Stimulated activated CD4-positive, alpha-beta T cell treated with anti-CD3 and anti-CD28 coated beads, Interleukin-1b, Interleukin-23, amount 100 ng/mL, for 1 hour (primary cell): ENCODE results near the gene TNFSF11.
"Not testable (repeated sequence)": the region's sequence is repeated elsewhere in the genome, so short reads cannot be mapped to it uniquely, and the experiment has no call there.

Experiments used
- DNase-seq, 2 donors: peaks; one replicate each; pipeline ENCODE4 v3.0.0-alpha.2; 2020; ENCODE audit warnings: low read depth in 2 of 2

TNFSF11 gene

DNA sequence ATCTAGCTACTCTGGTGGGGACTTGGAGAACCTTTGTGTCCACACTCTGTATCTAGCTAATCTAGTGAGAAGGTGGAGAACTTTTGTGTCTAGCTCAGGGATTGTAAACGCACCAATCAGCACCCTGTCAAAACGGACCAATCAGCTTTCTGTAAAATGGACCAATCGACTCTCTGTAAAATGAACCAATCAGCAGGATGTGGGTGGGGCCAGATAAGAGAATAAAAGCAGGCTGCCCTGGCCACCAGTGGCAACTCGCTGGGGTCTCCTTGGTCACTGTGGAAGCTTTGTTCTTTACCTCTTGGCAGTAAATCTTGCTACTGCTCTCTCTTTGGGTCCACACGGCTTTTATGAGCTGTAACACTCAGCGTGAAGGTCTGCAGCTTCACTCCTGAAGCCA is 13.6 kb upstream of the TNFSF11 start:
- DNase-seq, result not testable (repeated sequence)

DNA sequence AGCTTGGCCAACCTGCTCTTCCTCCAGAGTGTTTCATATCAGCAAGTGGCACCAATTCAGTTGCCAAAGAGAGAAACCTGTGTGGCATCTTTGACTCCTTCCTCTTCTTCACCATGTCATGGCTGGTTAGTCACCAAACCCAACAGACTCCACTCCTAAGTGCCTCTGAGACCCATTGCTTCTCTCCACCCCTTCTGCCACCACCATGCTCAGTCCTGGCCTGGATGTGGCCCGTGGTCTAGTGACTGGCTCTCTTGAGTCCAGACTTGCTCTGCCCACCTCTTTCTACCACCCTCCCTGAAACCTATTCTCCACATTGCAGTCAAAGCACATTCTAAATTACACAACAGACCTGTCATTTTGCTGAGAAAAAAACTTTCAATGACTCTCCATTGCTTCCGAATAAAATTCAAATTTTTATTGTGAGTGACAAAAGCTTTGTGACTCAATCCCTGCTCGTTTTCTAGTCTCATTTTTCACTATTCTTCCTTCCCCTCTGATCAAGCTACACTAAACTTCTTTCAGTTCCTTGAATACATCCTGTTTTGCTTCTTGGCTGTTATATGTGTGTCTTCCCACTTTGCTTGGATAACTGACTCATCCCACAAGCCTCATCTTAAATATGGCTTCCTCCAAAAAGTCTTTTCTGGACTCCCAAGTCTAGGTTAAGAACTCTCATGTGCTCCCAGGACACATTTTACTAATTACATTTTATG is 12.0 kb upstream of the TNFSF11 start:
- DNase-seq, result no peak

DNA sequence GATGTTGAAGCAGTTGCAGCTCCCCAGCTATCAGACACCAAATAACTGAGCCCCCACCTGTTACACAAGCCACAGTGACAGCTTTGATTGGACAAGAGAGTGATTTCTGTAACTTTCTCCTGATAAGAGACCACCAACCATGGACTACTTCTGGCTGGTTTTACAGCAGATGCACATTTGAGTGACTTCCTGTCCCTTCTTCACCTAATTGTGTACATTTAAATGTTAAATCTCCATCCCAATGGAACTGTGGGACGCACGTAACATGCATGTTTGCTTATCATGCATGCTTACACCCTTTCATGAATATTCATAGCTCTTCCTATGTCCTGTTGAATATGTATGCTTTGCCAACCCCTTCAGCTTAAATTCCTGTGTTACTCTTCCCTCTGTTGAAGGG is 6.0 kb upstream of the TNFSF11 start:
- no peak for DNase-seq

DNA sequence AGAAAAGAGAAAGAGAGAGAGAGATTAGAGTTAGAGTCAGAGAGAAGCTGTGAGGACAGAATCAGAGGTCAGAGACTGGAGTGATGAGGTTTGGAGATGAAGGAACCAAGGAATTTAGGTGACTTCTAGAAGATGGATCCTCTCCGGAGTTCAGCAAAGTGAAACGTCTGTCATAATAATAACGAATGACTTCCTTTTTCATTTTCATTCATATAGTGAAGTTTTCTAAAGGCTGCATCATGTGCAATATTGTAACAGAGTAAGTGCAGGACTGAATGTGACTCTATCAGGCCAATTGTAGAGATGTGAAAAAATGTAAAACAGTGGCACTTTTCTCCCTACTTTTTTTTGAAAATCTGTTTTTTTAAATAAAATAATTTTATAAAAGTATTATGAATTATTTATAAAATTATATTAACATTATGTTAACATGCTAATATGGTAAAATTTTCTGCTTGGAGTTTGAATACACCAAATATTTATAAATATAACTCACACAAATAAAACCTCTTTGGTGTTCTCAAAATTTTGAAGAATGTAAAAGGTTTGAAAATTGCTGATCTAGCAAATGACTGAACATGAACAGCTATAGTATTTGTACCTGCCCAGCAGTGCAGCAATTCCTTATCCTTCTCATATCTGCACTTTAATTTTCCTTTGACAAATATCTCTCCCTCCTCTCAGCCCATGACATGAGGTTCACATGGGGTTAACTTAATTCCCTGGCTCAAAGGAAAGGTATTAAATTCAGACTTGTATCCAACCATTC is 4.2 kb upstream of the TNFSF11 start:
- no peak for DNase-seq

DNA sequence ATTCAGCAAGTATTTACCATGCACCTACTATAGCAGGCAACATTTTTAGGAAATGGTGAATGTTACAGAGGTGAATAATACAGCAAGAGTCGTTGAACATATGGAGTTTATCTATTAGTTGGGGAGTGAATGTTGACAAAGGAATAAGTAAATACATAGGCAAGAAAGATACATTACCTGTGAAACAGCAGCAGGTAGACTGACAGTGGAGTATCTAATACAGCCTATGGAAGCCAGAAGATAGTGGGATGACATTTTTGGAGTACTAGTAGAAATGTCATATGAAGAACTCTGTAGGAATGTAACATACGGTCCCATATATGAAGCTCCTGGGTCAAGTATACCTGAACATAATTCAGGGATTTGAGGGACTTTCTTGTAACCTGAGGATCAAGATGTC is 2.1 kb upstream of the TNFSF11 start:
- DNase-seq, result no peak

DNA sequence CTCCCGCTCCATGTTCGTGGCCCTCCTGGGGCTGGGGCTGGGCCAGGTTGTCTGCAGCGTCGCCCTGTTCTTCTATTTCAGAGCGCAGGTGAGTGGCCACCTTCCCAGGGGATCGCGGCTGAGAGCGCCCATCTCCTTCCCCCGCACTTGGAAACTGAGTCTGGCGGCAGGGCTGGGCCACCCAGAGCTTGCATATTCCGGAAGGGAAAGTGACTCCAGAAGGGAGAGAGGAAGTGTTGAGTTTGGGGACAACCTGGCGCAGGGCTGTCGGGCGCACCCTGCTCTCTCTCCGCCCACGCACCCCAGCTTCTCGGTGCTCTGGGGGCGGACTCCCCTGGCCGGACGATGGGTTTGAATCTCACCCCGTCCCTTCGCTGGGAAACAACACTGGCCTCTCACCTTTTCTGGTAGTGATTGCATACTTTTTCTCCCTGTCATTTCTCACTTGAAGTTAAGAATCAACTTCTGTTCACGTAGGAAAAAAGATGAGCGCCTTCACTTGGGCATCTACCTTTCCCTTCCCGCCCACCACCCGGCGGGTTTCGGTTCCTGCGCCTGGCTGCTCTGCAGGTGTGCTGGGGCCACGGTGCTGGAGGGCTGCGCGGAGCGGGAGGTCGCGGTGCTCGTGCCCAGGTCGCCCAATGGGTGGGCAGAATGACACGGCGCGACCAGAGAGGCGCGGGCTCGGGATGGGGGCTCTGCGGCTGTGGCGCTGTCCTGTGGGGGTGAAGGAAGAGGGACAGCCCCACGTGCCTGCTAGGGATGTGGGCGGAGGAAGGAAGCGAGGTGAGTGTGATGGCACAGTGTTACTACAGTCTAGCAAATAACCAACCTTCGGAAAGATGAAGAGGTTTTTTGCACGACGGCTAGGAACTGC is 721 bp downstream of the TNFSF11 start:
- DNase-seq, result peak in 1 of 2 donors; percentile 46

DNA sequence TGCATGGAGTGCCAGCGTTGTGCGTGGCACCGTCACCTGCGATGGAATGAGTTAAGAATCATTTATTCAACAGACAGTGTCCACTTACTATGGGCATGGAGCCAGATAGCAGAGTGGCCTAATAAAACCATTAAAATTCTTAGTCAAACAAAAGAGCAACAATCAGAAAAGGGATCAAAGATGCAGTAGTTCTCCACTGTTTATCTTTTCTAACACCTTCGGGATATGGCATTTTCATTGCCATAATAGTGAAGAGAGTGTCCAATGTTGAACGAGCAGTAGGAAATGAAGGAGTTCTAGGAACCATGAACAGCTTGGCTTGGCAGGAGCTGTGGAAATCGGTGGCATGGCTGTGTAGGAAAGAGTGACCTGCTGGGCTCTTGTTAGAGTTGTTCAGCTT is 2.0 kb downstream of the TNFSF11 start:
- DNase-seq, result no peak

DNA sequence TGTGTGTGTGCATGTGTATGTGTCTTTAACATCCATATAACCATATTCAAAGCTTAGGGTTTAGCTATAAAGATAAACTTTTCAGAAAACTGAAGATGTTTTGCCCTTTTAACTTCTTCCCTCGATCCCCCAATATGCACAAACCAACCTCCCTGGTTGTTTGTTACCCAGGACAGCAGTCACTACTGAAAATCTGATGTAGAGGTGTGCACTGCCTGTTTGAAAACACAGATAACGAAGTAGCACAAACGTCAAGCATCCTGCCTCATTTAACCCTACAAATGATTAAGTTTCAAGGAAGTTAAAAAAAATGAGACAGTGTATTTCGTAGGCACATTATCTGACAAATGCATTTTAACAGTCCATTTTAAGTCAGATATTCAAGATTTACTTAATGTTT is 3.6 kb downstream of the TNFSF11 start:
- DNase-seq, result no peak

DNA sequence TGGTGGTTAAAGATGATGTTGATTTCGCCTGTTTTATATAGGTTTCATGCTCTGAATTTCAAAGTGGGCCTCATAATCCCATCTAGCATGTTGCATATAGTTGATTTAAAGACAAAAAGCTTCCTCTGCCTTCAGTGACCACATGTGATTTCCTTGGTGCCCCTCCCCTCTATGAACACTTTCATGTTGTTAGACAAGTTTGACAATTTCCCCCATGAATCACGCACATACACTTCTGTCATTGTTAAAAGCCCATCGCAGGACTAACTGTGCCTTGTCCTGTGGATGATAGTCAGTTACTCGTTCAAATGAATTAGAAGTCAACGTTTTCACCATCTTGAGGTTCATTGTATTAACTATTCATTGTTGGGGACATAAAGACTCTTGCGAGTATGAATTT is 6.7 kb downstream of the TNFSF11 start:
- DNase-seq, result no peak

DNA sequence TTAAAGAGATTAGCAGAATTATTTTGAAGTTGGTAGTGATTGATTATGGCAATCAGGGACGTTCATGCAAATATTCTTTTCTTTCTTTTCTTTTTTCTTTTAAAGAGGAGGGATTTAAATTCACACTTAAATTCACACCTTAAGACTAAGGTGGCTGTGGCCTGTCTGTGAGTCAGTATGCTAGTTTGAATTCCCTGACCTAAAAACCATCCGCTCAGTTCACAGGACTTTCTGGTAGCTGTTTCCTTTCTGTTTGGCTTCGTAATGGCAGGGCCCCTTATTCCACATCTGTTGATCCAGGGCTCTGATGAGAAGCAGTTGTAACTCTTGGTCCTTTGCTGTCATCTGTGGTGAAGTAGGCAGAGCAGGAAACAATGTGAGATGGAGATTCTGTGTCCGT is 7.5 kb downstream of the TNFSF11 start:
- no peak for DNase-seq

DNA sequence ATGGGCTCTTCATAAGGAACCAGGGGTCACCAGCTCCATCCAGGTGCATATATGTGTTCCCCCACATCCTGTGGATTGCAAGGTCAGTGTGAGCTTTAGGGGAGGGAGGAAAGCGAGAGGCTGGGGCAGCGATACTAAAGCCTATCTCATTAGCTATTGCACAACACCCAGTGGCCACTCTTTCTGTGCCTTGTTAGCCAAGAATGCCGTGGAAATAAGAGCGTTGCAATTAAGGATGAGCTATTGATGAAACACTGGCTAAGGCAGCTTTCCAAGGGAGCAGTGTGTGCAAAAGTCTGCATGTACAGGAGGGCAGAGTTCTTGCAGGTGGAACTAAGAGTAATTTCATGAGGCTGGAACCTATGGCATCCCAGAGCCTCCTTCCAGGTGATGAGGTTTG is 17.6 kb downstream of the TNFSF11 start:
- no peak for DNase-seq

DNA sequence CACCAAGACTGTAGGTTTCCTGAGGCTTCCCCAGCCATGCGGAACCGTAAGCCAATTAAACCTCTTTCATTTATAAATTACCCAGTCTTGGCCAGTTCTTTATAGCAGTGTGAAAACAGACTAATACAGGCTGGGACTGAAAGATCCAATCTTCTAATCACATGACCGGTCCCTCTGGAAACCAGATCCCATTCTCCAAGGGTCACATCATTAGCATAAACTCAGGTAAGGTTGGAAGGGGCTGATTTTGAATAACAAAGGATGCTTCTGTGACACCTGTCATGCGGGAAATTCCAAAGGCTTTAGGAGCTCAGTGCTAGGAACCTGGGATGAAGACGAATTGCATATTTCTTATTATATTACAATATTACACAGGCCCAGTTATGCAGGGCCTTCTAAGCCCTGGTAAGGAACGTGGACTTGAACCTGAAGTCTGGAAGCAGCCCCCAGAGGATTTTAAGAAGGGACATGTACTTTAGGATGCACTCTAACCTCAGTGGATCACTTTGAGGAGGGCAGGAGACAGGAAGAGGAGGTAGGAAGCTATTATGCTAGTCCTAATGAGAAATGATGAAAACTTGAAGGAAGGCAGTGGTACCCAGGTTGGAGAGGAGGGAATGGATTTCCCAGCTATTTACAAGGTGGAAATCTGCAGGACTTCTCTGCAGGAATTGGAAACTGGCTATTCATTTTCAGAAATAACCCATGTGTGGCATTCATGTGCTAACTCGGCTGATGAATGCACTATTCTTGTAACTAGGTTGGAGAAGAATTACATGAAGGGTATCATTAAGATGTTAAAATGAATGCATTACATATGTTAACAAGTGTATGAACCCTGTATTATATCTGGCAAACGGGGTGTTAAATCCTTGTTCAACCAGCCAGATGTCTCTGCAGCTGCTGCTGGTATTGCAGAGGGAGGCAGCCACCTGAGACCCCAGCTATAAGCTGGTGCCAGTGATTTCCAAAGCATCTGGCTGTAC is 19.3 kb downstream of the TNFSF11 start:
- DNase-seq, result no peak

DNA sequence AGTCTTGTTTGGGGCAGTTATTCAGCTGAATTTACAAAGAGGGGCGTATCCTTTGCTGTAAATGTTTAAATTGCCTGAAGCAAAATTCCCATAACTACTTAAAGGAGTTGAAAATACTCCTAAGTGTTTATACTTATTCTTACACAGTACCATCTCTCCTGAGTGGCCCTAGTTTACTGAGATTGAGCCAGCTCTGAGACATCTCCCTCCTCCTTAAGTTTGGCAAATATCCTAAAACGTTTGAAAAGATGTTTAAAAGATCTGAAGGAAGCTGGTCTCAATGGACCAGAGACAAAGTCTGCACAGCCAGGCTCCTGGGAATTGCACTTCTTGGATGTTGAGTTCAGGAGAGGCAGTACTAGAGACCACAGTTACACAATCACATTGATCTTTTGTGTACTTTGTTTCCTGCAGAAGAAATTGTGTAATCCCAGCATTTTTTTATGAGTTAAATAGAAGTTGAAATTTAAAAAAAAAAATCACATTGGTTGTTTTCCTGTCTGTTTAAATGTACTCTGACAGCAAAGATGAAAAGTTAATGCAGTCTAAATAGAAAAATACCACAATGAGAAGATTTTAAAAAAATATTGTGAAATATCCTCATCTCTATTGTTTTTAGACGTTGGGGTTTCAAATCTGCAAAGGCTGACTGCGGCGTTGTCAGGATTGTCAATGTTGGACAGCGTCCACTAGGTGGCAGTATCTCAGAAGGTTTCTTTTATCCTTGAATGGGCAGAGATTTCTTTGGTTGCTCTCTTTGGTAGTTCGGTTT is 20.7 kb downstream of the TNFSF11 start:
- DNase-seq, result no peak

DNA sequence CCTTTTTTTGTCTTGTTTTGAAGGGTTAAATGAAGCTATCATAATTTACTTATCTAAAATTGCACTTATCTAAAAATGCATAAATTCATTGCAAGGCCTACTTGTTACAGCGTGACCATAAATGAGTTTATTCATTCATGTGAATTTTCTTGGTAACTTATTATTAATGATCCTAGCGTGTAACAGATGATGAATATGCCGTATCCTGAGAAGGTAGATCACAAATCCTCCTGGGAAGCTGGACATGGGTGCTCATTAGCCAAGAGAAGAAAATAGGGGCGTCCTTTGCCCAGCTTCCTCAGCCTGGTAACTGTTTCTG is 21.3 kb downstream of the TNFSF11 start:
- no peak for DNase-seq

DNA sequence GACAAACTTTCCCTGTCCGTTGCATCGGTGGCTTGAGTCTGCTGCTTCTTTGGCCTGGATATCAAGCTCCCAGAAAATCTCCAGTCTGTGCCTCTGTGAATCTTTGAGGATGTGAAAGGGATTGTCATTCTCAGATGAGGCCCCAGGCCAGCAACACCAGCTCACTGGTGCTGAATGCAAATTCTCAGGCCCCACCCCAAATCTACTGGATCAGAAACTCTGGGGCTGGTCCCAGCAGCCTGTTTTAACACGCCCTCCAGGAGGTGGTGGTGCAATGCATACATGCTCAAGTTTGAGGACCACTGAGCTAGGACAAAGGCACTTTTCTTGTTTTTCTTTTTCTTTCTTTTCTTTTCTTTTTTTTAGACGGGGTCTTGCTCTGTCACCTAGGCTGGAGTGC is 23.6 kb downstream of the TNFSF11 start:
- no peak for DNase-seq

DNA sequence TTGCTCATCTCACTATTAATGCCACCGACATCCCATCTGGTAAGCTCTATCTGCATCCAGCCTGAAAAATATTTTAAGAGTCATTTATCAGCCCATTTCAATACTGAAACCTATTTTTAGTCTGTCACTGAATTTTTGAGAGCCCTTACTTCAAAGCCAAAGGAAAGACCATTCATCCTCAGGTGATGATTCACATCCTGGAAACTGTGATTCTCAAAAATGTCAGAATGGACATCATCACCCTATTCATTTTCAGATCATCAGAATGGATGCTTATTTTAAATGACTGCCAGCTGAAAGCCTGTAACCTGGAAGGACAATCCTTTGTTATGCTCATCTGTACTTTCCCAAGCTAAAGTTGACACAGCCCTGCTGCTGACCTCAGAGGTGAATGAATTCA is 27.0 kb downstream of the TNFSF11 start:
- no peak for DNase-seq

DNA sequence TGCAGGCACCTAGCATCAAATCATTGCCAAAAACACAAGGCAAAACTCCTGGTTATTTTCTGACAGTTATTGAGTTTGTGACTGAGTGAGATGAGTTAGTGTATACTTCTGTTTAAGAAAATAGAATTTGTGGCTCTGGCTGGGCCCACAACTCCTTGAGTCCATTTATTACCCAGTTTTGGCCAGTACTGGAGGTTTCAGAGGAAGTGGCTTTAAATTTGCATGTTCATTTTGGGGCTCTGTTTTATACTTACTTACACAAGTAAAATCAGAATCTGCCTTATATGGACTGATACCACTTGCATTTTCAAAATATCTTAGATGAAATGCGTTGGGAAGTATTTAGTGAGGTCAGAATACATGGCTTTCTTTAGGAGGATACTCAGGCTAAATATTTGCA is 29.0 kb downstream of the TNFSF11 start:
- no peak for DNase-seq

DNA sequence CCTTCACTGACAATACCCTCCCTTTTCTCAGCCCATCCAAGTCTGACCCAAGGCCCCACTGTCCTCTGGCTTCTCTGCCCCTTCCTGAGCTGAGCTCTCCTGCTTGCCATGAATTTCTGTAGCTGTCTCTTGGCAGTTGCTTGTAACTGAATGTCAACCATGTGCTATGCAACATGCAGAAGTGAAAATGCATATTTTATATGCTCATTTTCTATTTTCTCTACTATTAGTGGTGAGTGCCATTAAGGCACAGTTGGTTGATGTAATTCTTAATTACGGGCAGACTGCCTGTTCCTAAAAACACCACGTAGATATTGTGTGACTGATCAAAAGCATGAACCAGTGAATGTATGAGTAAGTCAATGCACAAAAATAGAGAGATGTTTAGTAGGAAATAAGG is 29.6 kb downstream of the TNFSF11 start:
- DNase-seq, result no peak

DNA sequence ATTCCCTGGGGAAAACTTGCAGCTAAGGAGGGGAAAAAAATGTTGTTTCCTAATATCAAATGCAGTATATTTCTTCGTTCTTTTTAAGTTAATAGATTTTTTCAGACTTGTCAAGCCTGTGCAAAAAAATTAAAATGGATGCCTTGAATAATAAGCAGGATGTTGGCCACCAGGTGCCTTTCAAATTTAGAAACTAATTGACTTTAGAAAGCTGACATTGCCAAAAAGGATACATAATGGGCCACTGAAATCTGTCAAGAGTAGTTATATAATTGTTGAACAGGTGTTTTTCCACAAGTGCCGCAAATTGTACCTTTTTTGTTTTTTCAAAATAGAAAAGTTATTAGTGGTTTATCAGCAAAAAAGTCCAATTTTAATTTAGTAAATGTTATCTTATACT is 33.6 kb downstream of the TNFSF11 start:
- DNase-seq, result no peak

DNA sequence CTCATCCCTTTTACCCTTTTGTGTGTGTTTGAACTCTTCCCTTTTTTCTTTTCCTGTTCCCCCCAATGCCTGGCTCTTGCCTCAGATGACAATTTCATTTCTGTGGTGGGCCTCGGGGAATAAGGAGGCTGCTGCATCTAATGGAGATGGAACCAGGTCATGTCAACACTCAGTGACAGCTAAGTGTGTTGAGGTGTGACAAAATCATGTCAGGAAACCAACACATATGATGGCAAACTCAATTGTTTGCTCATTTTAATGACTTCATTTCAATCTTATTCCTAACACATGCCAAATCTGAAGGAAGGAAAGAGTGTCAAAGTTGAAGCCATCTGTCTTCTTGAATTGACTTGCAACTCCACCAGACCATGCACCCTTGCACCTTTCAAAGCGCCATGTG is 36.7 kb downstream of the TNFSF11 start:
- DNase-seq, result no peak
